ENCODE data around the gene PI4KB. TPM values are rescaled to one million over a fixed set of nuclear protein-coding genes. Genes with fewer than 3 reads are reported as not detected.
A peak's percentile ranks its signal among the peaks of the same experiment; 100 is the strongest.

Gene PI4KB
- total RNA-seq, 4 donors from 2014 or later: 65.5 to 98.1 (median 77.3) TPM

DNA sequence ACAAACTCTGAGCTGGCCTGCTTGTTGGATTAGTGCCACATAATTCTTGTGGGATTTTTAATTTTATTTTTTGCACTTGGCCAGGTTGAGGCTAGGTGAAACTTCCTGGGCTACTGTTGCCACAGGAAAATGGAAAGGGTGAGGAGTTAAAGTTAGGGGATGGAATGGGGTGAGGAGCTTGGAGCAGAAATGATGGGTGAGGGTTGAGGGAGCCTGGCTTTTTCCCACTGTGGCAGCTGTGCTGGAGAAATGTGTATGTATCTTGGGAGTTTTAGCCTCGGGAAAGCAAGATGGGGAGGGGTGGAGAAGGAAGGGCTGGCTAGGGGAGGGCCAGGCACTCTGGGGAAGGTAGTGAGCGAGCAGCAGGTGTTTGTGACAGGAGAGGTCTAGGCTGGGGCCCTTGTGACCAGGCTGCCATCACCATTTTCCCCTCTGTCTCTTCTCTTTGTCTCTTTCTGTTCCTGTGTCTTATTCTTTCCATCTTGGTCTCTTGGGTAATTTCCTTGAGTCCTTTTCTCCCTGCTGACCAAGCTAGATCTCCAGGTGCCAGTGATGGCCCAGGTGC lies 43.1 kb downstream of the PI4KB start:
- no peak for TF ChIP-seq POLR2A (IDR thresholded peaks at IDR 0.05)
- TF ChIP-seq, protein P1, sequence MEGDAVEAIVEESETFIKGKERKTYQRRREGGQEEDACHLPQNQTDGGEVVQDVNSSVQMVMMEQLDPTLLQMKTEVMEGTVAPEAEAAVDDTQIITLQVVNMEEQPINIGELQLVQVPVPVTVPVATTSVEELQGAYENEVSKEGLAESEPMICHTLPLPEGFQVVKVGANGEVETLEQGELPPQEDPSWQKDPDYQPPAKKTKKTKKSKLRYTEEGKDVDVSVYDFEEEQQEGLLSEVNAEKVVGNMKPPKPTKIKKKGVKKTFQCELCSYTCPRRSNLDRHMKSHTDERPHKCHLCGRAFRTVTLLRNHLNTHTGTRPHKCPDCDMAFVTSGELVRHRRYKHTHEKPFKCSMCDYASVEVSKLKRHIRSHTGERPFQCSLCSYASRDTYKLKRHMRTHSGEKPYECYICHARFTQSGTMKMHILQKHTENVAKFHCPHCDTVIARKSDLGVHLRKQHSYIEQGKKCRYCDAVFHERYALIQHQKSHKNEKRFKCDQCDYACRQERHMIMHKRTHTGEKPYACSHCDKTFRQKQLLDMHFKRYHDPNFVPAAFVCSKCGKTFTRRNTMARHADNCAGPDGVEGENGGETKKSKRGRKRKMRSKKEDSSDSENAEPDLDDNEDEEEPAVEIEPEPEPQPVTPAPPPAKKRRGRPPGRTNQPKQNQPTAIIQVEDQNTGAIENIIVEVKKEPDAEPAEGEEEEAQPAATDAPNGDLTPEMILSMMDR (IDR thresholded peaks at IDR 0.05 in 4 of 5, conservative IDR thresholded peaks at IDR 0.05 in 1 of 5): no peak
- Histone ChIP-seq H3K36me3 (peaks cover 0 to 29% of the 10 kb centered on the region in 2 donors), H3K9me3 (no peaks in the 10 kb centered on the region), H3K27ac (peak overlapping the region; percentile 90 to 96 (median 94)), H3K27me3 (no peaks in the 10 kb centered on the region), H3K4me3 (no peak overlapping the region), H3K4me1 (peaks cover 10 to 21% of the 10 kb centered on the region in 2 donors)
- no peak for DNase-seq
- in situ Hi-C loops (cut with MboI; ENCODE audit: low sequenced_read_pairs in 4 of 4): no loop called here
- intact Hi-C loops (cut with DNase I; ENCODE audit: low total_unique reads): loop anchor here (5.0 kb wide), 3 partner anchors 63 to 548 kb away; partner anchors contain the start of genes RFX5, RORC and SNX27
- ATAC-seq: no peak

DNA sequence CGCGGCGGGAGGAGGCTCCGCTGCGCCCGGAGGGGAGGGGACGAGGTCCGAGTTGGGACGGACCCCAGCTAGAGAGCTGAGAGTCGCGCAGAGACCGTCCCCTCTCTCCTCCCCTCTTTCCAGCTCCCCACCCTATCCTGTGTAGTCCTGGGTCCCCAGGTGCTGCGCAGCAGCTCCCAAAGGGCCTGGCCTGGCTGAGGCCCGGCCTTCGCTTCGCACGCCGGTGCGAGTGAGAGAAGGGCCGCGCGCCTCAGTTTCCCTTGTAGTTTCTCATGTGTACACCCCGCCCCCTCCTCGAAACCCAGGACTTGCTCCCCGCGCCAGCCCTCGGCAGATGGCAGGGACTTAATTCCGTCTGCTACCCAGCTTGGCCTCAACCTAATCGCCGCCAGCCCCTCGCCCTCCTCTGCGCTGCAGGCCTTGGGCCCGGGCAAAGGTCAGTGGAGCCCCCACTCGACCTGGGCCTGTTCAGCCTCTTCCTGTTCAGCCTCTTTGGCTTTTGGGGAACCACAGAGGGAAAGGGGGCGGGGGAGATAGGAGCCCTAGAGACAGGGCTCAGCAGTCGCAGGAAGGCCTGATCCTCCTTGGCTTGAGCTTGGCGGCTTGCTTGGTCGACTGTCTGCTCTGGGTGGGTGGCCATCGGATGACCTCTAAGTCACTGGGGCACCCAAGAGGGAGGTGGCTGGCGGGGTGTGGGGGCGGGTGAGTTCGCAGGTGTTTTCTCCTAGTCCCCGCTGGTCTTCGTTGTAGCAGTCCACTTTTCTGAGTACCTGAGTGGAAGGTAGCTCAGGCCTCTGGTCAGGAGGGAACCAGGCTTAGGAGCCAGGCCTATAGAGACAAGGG lies 44.1 kb downstream of the PI4KB start:
- ATAC-seq (no peak), DNase-seq (peak in 1 of 2 donors; percentile 52)
- in situ Hi-C loops (cut with MboI; ENCODE audit: low sequenced_read_pairs in 4 of 4) (no loop called here), intact Hi-C loops (cut with DNase I; ENCODE audit: low total_unique reads) (loop anchor here (5.0 kb wide), 3 partner anchors 64 to 549 kb away; partner anchors contain the start of genes RFX5, RORC and SNX27)
- peak overlapping the region; percentile 90 to 96 (median 94) for H3K27ac ChIP-seq
- H3K4me1 ChIP-seq: peaks cover 10 to 21% of the 10 kb centered on the region in 2 donors
- H3K9me3 ChIP-seq: no peaks in the 10 kb centered on the region
- H3K36me3 ChIP-seq: peaks cover 0 to 19% of the 10 kb centered on the region in 2 donors
- TF ChIP-seq, protein P1 (IDR thresholded peaks at IDR 0.05 in 4 of 5, conservative IDR thresholded peaks at IDR 0.05 in 1 of 5): no peak
- no peak for TF ChIP-seq POLR2A (IDR thresholded peaks at IDR 0.05)
- peak overlapping the region; percentile 65 to 81 (median 74) for H3K4me3 ChIP-seq
- no peaks in the 10 kb centered on the region for H3K27me3 ChIP-seq

- Histone ChIP-seq H3K36me3 (peaks cover 0 to 11% of the 10 kb centered on the region in 2 donors), H3K9me3 (no peaks in the 10 kb centered on the region), H3K27me3 (no peaks in the 10 kb centered on the region), H3K4me1 (peaks cover 10 to 21% of the 10 kb centered on the region in 2 donors), H3K27ac (peak within 1 kb of the TSS; percentile 90 to 96 (median 94)), H3K4me3 (peak within 1 kb of the TSS; percentile 70 to 81 (median 74))
- ATAC-seq: peak; percentile 85 to 88
- DNase-seq: peak; percentile 100
- intact Hi-C loops (cut with DNase I; ENCODE audit: low total_unique reads) (loop anchor here (1.0 to 5.0 kb wide), 7 partner anchors 28 to 550 kb away; partner anchors contain the start of genes PI4KB, PSMB4, PSMD4 and RFX5), in situ Hi-C loops (cut with MboI; ENCODE audit: low sequenced_read_pairs in 4 of 4) (no loop called here)
- TF ChIP-seq, protein P1 (IDR thresholded peaks at IDR 0.05 in 4 of 5, conservative IDR thresholded peaks at IDR 0.05 in 1 of 5): no peak
- TF ChIP-seq POLR2A (IDR thresholded peaks at IDR 0.05): peak; percentile 69 to 76
Observed at GRCh38 chr1:151281969-151282882, 45.0 kb downstream of the PI4KB start, which contains the start of gene ZNF687. Gene ZNF687 (plus strand): TSS chr1:151282299. CDS start chr1:151286292, 3,993 bp downstream.
